AG04450 (cell line): ENCODE results near the gene MIAT. TPM values are rescaled to one million over a fixed set of nuclear protein-coding genes. Genes with fewer than 3 reads are reported as not detected.

Experiments
- CTCF ChIA-PET: fragments of 300-600, 350-600 bp; formaldehyde crosslinking; extraction: SDS; loops from one replicate; lab custom pipeline; 2022; ENCODE audit warnings: antibody characterized with exemption, inconsistent platforms; lab: Charles Lee
- POLR2A ChIA-PET: fragments of 350-600 bp; formaldehyde crosslinking; extraction: SDS; loops from one replicate; lab custom pipeline; 2021; ENCODE audit warnings: antibody characterized with exemption, inconsistent platforms; lab: Yijun Ruan, JAX
- DNase-seq: peaks from one replicate; pipeline ENCODE4 v3.0.0-alpha.2; 2011; ENCODE audit warnings: low read depth, low spot score
- H3K27ac ChIP-seq: one replicate; pipeline ENCODE4 v1.5.1; 2012; ENCODE audit warnings: low read depth, low read length, control low read depth
- H3K27me3 ChIP-seq: one replicate; pipeline ENCODE4 v1.6.0; 2012; ENCODE audit warnings: low read length; ENCODE audit not compliant: control insufficient read depth, insufficient read depth
- H3K4me3 ChIP-seq: 2 replicates; pipeline ENCODE4 v1.5.1; 2011; ENCODE audit warnings: mild to moderate bottlenecking, low read depth, low read length, control low read depth
- H3K9me3 ChIP-seq: 2 replicates; pipeline ENCODE4 v1.5.1; 2012; ENCODE audit warnings: low read length; ENCODE audit not compliant: control insufficient read depth, insufficient read depth
- polyA plus RNA-seq: library from polyadenylated mRNA; depleted of rRNA; stranded (reverse); fragments of >200 nt; gene quantifications from 2 replicates; pipeline ENCODE4 v1.2.3, GENCODE V29; 2011
- TF ChIP-seq, protein P1 (sequence below): IDR thresholded peaks from 2 replicates; pipeline ENCODE4 v1.5.1; 2011; ENCODE audit warnings: low read depth, low read length, control low read depth, inconsistent platforms

Gene MIAT
- polyA plus RNA-seq, 1 experiment = 7.8 TPM

DNA sequence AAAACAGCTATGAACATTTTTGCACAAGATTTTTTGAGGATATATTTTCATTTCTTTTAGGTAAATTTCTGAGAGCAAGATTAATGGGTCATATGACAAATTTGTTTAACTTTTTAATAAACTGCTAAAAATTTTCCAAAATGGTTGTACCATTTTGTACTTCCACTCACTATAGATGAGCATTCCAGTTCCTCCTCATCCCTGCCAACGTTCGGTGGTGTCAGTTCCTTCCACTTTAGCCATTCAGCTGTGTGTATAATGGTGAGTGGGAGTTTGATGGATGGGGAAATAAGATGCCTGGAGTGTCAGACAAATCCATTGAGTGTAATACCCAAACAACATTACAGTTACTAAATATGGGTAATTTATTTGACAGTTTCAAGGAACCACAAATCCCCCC, 49.7 kb downstream of the MIAT start:
- H3K9me3 ChIP-seq = peaks cover 6% of the 10 kb centered on the region
- H3K4me3 ChIP-seq = no peak overlapping the region
- TF ChIP-seq, protein P1, sequence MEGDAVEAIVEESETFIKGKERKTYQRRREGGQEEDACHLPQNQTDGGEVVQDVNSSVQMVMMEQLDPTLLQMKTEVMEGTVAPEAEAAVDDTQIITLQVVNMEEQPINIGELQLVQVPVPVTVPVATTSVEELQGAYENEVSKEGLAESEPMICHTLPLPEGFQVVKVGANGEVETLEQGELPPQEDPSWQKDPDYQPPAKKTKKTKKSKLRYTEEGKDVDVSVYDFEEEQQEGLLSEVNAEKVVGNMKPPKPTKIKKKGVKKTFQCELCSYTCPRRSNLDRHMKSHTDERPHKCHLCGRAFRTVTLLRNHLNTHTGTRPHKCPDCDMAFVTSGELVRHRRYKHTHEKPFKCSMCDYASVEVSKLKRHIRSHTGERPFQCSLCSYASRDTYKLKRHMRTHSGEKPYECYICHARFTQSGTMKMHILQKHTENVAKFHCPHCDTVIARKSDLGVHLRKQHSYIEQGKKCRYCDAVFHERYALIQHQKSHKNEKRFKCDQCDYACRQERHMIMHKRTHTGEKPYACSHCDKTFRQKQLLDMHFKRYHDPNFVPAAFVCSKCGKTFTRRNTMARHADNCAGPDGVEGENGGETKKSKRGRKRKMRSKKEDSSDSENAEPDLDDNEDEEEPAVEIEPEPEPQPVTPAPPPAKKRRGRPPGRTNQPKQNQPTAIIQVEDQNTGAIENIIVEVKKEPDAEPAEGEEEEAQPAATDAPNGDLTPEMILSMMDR = no peak
- no peak for DNase-seq
- no peak overlapping the region for H3K27ac ChIP-seq
- CTCF ChIA-PET = interaction anchor here (0.8 kb wide), 1 partner anchor 35 kb away, joined by 3 read pairs; no protein-coding TSS in a partner anchor
- POLR2A ChIA-PET = no interaction called here
- H3K27me3 ChIP-seq = no peaks in the 10 kb centered on the region

DNA sequence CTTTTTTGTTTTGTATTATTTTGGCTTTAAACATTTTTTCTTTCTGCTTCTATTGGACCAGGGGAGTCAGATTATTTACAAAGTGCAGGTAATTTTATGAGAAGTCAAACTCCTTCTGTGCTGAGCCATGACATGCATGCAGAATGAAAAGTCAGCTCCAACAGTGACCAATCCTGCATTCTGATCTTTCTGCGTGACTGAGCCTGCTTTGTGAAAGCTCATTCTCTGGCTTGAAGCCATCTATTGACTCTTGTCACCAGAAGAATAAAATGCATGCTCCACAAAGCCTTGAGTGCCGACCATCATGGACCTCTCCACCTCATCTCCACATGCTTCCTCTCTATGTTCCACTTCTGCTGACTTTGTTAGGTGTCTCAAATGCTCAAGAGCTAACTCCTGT, 50.2 kb downstream of the MIAT start:
- DNase-seq = no peak
- TF ChIP-seq, protein P1 = no peak
- Histone ChIP-seq H3K27me3 (no peaks in the 10 kb centered on the region), H3K4me3 (no peak overlapping the region), H3K9me3 (peaks cover 6% of the 10 kb centered on the region), H3K27ac (no peak overlapping the region)
- ChIA-PET CTCF (interaction anchor here (0.6 to 3.2 kb wide), 2 partner anchors 34 to 1083 kb away, joined by 4 to 15 read pairs; no protein-coding TSS in a partner anchor), POLR2A (no interaction called here)

DNA sequence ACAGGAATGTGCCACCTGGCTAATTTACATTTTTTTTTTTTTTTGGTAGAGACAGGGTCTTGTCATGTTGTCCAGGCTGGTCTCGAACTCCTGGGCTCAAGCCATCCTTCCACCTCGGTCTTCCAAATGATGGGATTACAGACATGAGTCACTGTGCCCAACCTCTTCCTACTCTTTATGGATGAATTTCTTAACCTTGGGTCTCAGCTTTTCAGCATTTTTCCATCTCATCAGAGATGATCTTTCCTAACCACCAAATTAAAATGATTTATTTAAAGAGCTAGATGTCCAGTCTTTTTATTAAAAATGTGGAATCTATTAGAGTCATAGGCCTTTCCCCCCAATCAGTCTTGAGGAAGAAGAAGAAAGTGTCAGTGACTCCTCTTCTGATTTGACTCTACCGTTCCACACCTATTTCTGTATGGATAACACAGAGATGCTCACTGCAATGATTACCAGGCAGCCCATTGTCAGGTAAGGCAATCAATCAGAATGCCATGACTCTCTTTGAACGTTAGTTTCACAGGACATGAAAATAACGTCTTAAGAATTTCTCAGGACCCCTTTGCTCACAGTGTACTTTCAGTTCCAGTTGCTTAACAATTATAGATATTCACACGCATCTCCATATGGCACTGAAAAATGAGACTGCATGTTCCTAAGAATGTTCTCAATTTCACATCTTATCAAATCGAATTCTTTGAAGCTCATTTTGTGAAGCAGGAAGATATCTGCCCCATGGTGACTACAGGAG, 51.0 kb downstream of the MIAT start:
- ChIA-PET POLR2A (interaction anchor here (0.7 kb wide), 1 partner anchor 405 kb away, joined by 3 read pairs; no protein-coding TSS in a partner anchor), CTCF (interaction anchor here (1.3 to 3.2 kb wide), 2 partner anchors 35 to 48 kb away, joined by 4 to 15 read pairs; no protein-coding TSS in a partner anchor)
- TF ChIP-seq, protein P1 = no peak
- no peak overlapping the region for H3K27ac ChIP-seq
- no peaks in the 10 kb centered on the region for H3K27me3 ChIP-seq
- H3K9me3 ChIP-seq = peaks cover 6% of the 10 kb centered on the region
- no peak for DNase-seq
- H3K4me3 ChIP-seq = no peak overlapping the region

DNA sequence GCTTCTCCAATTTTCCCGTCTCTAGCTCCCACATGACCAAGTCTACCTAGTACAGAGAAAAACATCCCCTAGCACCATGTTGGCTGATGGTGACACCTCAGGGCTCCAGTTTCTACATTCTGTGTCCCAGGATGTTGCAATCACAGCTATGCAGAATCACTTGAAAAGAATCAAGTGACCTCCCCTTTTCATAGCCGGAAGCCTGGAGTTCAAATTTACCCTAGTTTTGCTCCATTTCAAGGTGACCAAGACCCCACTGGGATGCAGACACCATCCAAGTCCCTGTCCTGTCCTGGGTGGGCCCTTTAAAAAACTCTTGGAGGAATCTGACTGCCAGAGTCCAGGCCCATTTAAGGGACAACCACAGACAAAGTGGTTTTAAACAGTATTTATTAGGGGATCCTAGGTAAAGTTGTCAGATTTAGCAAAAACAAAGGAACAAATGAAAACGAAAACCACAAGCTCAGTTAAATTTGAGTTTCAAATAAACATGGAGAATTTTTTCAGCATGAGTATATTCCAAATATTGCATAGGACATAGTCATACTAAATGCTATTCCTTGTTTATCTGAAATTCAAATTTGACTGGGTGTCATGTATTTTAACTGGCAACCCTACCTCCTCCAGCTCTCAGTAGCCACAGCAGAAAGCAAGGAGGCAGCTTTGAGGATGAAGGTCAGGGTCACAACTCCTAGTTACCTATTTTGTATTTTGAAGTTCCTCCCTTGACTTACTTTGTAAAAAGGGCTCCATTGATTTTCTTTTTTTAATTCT, 52.4 kb downstream of the MIAT start:
- ChIA-PET CTCF (interaction anchor here (1.3 to 3.2 kb wide), 2 partner anchors 36 to 46 kb away, joined by 4 to 15 read pairs; no protein-coding TSS in a partner anchor), POLR2A (interaction anchor here (1.0 kb wide), 2 partner anchors 24 to 37 kb away, joined by 3 to 4 read pairs; no protein-coding TSS in a partner anchor)
- Histone ChIP-seq H3K27ac (peak overlapping the region; percentile 92), H3K9me3 (peaks cover 6% of the 10 kb centered on the region), H3K27me3 (no peaks in the 10 kb centered on the region), H3K4me3 (no peak overlapping the region)
- TF ChIP-seq, protein P1 = no peak
- peak; percentile 30 for DNase-seq
